ENCODE data around the gene BRI3BP. TPM values are rescaled to one million over a fixed set of nuclear protein-coding genes. Genes with fewer than 3 reads are reported as not detected.
"Not testable (repeated sequence)": the region's sequence is repeated elsewhere in the genome, so short reads cannot be mapped to it uniquely, and the experiment has no call there.

The BRI3BP gene
- total and polyA plus RNA-seq, 7 donors: 1.3 to 22.1 (median 2.9) TPM

DNA sequence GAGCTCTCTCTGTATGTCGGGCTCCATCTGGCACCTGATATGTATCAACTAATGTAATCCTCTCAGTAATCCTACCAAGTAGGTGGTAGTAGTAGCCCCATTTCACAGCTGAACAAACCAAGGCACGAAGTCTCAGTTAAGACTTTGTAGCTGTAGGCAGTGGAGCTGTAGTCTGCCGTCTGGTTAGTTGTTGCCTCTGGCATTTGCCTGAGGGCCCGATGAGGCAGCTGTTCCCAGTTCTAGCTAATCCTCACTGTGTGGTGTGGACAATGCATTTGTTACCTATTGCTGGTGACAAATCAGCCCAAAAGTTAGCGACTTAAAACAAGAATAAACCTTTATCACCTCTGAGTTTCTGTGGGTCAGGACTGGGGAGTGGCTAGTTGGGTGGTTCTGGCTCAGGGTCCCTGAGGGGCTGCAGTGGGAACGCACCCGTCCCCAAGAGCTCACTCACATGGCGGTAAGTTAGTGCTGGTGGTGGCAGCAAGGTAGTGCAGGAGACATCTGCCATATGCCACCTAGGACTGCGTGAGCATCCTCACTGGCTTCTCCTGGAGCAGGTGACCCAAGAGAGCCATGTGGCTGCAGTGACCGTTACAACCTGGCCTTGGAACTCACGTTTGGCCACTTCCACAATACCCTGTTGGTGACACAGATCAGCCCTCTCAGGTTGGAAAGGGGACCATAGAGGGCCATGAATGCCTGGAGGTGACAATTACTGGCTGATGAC is 77.4 kb downstream of the BRI3BP start:
- Histone ChIP-seq H3K9me3 (no peaks in the 10 kb centered on the region), H3K36me3 (peaks cover 0 to 7% (median 0%) of the 10 kb centered on the region in 4 donors), H3K27ac (no peak overlapping the region), H3K27me3 (no peaks in the 10 kb centered on the region), H3K4me1 (peaks cover 0 to 11% (median 4%) of the 10 kb centered on the region in 4 donors), H3K4me3 (no peak overlapping the region)
- 94 to 95% methylated on average over 11 of the region's 11 CpGs for WGBS, 2 donors
- no peak for TF ChIP-seq POLR2A (IDR thresholded peaks at IDR 0.05)
- TF ChIP-seq, protein P1, sequence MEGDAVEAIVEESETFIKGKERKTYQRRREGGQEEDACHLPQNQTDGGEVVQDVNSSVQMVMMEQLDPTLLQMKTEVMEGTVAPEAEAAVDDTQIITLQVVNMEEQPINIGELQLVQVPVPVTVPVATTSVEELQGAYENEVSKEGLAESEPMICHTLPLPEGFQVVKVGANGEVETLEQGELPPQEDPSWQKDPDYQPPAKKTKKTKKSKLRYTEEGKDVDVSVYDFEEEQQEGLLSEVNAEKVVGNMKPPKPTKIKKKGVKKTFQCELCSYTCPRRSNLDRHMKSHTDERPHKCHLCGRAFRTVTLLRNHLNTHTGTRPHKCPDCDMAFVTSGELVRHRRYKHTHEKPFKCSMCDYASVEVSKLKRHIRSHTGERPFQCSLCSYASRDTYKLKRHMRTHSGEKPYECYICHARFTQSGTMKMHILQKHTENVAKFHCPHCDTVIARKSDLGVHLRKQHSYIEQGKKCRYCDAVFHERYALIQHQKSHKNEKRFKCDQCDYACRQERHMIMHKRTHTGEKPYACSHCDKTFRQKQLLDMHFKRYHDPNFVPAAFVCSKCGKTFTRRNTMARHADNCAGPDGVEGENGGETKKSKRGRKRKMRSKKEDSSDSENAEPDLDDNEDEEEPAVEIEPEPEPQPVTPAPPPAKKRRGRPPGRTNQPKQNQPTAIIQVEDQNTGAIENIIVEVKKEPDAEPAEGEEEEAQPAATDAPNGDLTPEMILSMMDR (IDR thresholded peaks at IDR 0.05): no peak
- no peak for TF ChIP-seq POLR2AphosphoS5 (IDR thresholded peaks at IDR 0.05)
- no peak for TF ChIP-seq EP300 (IDR thresholded peaks at IDR 0.05)
- DNase-seq: peak; percentile 11
- intact Hi-C loops (cut with DNase I): no loop called here

DNA sequence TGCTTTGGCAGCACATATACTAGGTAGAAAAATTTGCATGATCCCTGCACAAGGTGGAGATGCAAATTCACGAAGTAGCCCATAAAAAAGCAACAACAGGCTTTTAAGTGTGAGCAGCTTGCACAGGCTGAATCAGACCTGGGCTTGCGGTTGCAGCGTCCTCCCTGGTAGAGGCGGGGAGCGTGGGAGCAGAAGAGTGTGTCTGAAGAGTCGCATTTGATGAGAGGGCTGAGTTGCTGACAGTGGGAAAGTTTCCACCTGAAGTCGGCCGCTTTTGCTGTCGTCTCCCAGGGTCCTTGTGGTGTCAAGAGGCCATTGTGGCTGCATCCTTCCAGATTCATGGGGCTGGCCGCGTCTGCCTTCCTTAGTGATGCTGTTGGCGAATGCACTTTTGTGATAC is 78.0 kb downstream of the BRI3BP start:
- peaks cover 0 to 13% (median 3%) of the 10 kb centered on the region in 4 donors for H3K36me3 ChIP-seq
- TF ChIP-seq EP300 (IDR thresholded peaks at IDR 0.05): no peak
- TF ChIP-seq POLR2A (IDR thresholded peaks at IDR 0.05): no peak
- TF ChIP-seq POLR2AphosphoS5 (IDR thresholded peaks at IDR 0.05): no peak
- TF ChIP-seq, protein P1 (IDR thresholded peaks at IDR 0.05): no peak
- H3K4me1 ChIP-seq: peaks cover 0 to 4% (median 0%) of the 10 kb centered on the region in 4 donors
- 92 to 93% methylated on average over 12 of the region's 12 CpGs for WGBS, 2 donors
- no peaks in the 10 kb centered on the region for H3K27me3 ChIP-seq
- H3K9me3 ChIP-seq: no peaks in the 10 kb centered on the region
- no peak overlapping the region for H3K27ac ChIP-seq
- intact Hi-C loops (cut with DNase I): no loop called here
- peak; percentile 61 for DNase-seq
- H3K4me3 ChIP-seq: no peak overlapping the region

DNA sequence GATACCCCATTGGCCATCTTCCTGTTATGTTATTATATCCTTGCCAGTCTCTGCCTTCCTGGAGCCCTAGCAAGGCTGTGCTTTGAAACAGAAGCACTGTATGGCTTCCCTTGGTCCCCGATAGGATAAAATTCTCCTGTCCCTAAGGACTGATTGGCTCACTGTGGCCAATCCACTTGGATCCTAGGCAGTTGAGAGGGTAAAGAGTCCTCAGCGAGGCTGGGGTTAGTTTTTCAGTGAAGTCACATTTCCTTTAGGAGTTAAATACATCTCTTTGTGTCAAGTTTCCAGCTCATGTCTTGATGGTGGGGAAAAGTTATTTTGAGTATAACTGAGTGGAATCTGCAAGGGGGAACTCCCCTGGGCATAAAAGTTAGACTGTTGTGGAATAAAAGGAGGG is 79.1 kb downstream of the BRI3BP start:
- 91 to 93% methylated on average over 2 of the region's 2 CpGs for WGBS, 2 donors
- DNase-seq: no peak
- Histone ChIP-seq H3K27me3 (no peaks in the 10 kb centered on the region), H3K4me3 (no peak overlapping the region), H3K9me3 (no peaks in the 10 kb centered on the region), H3K36me3 (peaks cover 0 to 20% (median 6%) of the 10 kb centered on the region in 4 donors), H3K4me1 (no peaks in the 10 kb centered on the region), H3K27ac (no peak overlapping the region)
- intact Hi-C loops (cut with DNase I): no loop called here
- TF ChIP-seq POLR2AphosphoS5 (IDR thresholded peaks at IDR 0.05): no peak
- no peak for TF ChIP-seq POLR2A (IDR thresholded peaks at IDR 0.05)
- TF ChIP-seq, protein P1 (IDR thresholded peaks at IDR 0.05): no peak
- no peak for TF ChIP-seq EP300 (IDR thresholded peaks at IDR 0.05)

DNA sequence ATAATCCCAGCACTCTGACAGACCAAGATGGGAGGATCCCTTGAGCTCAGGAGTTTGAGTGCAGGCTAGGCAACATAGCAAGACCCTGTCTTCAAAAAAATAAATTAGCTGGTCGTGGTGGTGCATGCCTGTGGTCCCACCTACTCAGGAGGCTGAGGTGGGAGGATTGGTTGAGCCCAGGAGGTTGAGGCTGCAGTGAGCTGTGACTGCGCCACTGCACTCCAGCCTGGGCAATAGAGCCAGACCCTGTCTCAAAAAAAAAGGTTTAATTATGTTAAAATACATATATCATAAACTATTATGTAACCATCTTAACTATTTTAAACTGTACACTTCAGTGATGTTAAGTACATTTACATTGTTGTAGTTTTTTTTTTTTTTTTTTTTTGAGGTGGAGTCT is 80.8 kb downstream of the BRI3BP start:
- H3K9me3 ChIP-seq; intact Hi-C loops (cut with DNase I); H3K27ac ChIP-seq; H3K4me1 ChIP-seq; DNase-seq; H3K27me3 ChIP-seq; H3K4me3 ChIP-seq: not testable (repeated sequence)
- H3K36me3 ChIP-seq: peaks cover 0 to 35% (median 6%) of the 10 kb centered on the region in 4 donors
- WGBS, 2 donors: 90 to 94% methylated on average over 2 of the region's 2 CpGs

DNA sequence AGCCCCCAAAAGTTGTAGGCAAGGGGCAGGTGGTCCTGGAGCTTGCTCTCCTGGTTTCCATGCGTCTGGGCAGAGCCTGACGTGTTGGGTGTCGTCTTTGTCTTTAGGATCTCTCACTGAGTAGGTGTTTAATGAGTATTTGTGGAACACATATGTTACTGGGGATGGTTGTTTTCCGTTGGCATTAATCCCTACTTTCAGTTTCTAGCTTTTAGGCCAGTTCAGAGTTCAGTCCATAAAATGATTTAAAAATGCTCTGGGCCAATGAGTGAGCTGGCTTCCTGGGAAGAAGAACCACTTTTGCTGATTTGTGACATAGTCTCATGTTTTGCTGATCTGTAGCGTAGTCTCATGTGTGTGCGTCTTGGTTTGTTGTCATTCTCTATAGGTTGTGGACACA is 82.7 kb downstream of the BRI3BP start:
- Histone ChIP-seq H3K27ac (no peak overlapping the region), H3K9me3 (no peaks in the 10 kb centered on the region), H3K4me3 (no peak overlapping the region), H3K4me1 (no peaks in the 10 kb centered on the region), H3K27me3 (no peaks in the 10 kb centered on the region), H3K36me3 (peaks cover 0 to 44% (median 8%) of the 10 kb centered on the region in 4 donors)
- WGBS, 2 donors: 46 to 76% methylated on average over 6 of the region's 6 CpGs
- DNase-seq: no peak
- intact Hi-C loops (cut with DNase I): no loop called here
- TF ChIP-seq, protein P1 (IDR thresholded peaks at IDR 0.05): no peak
- TF ChIP-seq POLR2A (IDR thresholded peaks at IDR 0.05) (no peak), POLR2AphosphoS5 (IDR thresholded peaks at IDR 0.05) (no peak), EP300 (IDR thresholded peaks at IDR 0.05) (no peak)

All from sigmoid colon (tissue), 7 donors.